HCT116 (cell line): ENCODE data around the gene TCF12.

Source experiments
- POLR2AphosphoS5 ChIP-seq: IDR thresholded peaks from 2 replicates; pipeline ENCODE4 v1.6.1; 2011; ENCODE audit warnings: mild to moderate bottlenecking, low read depth, low read length, moderate library complexity
- ZBTB33 ChIP-seq: IDR thresholded peaks from 2 replicates; pipeline ENCODE4 v1.6.1; 2011; ENCODE audit warnings: mild to moderate bottlenecking, low read length, moderate library complexity; ENCODE audit not compliant: insufficient replicate concordance; ENCODE audit errors: extremely low read depth
- TF ChIP-seq, protein P1 (sequence below), 3 experiments: fragments of 200-600 bp in 1 of 3; sonication (generic) in 1 of 3; IDR thresholded peaks in 2 of 3; conservative IDR thresholded peaks in 1 of 3; 2 replicates each; pipeline ENCODE4 v1.5.1; 2012 to 2017; ENCODE audit warnings: low read depth in 2 of 3, low read length in 2 of 3, antibody characterized with exemption in 1 of 3, borderline replicate concordance in 1 of 3, control low read depth in 1 of 3, mild to moderate bottlenecking in 1 of 3, mixed read lengths in 1 of 3, mixed run types in 1 of 3, moderate library complexity in 1 of 3; ENCODE audit not compliant: insufficient read depth in 1 of 3
- TF ChIP-seq, protein P2 (sequence below): IDR thresholded peaks from 2 replicates; pipeline ENCODE4 v1.6.1; 2012; ENCODE audit warnings: low read depth

DNA sequence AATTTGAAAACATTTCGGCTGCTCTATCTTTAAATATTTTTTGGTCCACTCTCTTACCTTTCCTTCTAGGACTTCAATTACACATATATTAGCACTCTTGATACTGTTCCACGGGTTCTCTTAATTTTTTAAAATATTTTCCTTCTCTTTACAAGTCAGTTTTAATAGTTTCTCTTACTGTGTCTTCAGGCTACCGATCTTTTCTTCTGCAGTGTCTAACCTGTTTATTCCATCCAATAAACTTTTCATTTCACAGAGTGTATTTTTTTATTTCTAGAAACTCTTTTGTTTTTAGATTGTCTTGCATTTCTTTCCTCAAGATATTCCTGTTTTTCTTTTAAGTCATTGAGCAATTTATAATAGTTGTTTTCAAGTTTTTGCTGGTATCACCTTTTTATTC, 27.7 kb downstream of the TCF12 start:
- TF ChIP-seq, protein P1, sequence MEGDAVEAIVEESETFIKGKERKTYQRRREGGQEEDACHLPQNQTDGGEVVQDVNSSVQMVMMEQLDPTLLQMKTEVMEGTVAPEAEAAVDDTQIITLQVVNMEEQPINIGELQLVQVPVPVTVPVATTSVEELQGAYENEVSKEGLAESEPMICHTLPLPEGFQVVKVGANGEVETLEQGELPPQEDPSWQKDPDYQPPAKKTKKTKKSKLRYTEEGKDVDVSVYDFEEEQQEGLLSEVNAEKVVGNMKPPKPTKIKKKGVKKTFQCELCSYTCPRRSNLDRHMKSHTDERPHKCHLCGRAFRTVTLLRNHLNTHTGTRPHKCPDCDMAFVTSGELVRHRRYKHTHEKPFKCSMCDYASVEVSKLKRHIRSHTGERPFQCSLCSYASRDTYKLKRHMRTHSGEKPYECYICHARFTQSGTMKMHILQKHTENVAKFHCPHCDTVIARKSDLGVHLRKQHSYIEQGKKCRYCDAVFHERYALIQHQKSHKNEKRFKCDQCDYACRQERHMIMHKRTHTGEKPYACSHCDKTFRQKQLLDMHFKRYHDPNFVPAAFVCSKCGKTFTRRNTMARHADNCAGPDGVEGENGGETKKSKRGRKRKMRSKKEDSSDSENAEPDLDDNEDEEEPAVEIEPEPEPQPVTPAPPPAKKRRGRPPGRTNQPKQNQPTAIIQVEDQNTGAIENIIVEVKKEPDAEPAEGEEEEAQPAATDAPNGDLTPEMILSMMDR (IDR thresholded peaks at IDR 0.05 in 2 of 3, conservative IDR thresholded peaks at IDR 0.05 in 1 of 3; ENCODE audit: borderline replicate concordance in 1 of 3, insufficient read depth in 1 of 3, low read depth in 2 of 3, low read length in 2 of 3) = no peak
- TF ChIP-seq POLR2AphosphoS5 = no peak
- TF ChIP-seq, protein P2, sequence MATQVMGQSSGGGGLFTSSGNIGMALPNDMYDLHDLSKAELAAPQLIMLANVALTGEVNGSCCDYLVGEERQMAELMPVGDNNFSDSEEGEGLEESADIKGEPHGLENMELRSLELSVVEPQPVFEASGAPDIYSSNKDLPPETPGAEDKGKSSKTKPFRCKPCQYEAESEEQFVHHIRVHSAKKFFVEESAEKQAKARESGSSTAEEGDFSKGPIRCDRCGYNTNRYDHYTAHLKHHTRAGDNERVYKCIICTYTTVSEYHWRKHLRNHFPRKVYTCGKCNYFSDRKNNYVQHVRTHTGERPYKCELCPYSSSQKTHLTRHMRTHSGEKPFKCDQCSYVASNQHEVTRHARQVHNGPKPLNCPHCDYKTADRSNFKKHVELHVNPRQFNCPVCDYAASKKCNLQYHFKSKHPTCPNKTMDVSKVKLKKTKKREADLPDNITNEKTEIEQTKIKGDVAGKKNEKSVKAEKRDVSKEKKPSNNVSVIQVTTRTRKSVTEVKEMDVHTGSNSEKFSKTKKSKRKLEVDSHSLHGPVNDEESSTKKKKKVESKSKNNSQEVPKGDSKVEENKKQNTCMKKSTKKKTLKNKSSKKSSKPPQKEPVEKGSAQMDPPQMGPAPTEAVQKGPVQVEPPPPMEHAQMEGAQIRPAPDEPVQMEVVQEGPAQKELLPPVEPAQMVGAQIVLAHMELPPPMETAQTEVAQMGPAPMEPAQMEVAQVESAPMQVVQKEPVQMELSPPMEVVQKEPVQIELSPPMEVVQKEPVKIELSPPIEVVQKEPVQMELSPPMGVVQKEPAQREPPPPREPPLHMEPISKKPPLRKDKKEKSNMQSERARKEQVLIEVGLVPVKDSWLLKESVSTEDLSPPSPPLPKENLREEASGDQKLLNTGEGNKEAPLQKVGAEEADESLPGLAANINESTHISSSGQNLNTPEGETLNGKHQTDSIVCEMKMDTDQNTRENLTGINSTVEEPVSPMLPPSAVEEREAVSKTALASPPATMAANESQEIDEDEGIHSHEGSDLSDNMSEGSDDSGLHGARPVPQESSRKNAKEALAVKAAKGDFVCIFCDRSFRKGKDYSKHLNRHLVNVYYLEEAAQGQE = no peak
- no peak for TF ChIP-seq ZBTB33
